DOHH2 (cell line): ENCODE measurements around the gene TGM3.

Source experiments
- H3F3A ChIP-seq: fragments of 200-600 bp; sonication (generic), shearing (Covaris generic); 2 replicates; pipeline ENCODE4 v1.6.0; 2016; ENCODE audit warnings: antibody characterized with exemption, mild to moderate bottlenecking; ENCODE audit not compliant: control insufficient read depth, insufficient read depth
- H3K27ac ChIP-seq: fragments of 200-600 bp; sonication (generic); 2 replicates; pipeline ENCODE4 v1.5.1; 2014; ENCODE audit warnings: low read depth, mild to moderate bottlenecking, low read length, moderate library complexity
- H3K27me3 ChIP-seq: fragments of 200-600 bp; sonication (generic); 2 replicates; pipeline ENCODE4 v1.6.1; 2014; ENCODE audit warnings: mild to moderate bottlenecking, low read length, mixed read lengths; ENCODE audit not compliant: control insufficient read depth
- H3K36me3 ChIP-seq: fragments of 200-600 bp; sonication (generic); 2 replicates; pipeline ENCODE4 v1.6.1; 2014; ENCODE audit warnings: mild to moderate bottlenecking, low read length, moderate library complexity, mixed read lengths; ENCODE audit not compliant: control insufficient read depth
- H3K4me1 ChIP-seq: fragments of 200-600 bp; sonication (generic); 2 replicates; pipeline ENCODE4 v1.6.1; 2014; ENCODE audit warnings: mild to moderate bottlenecking, low read length, mixed read lengths; ENCODE audit not compliant: control insufficient read depth
- H3K4me2 ChIP-seq: fragments of 200-600 bp; sonication (generic); 2 replicates; pipeline ENCODE4 v1.6.0; 2014; ENCODE audit warnings: mild to moderate bottlenecking, low read length, moderate library complexity
- H3K4me3 ChIP-seq: fragments of 200-600 bp; sonication (generic); 2 replicates; pipeline ENCODE4 v1.5.1; 2014; ENCODE audit warnings: mild to moderate bottlenecking, low read length, mixed read lengths
- H3K79me2 ChIP-seq: fragments of 200-600 bp; sonication (generic); 2 replicates; pipeline ENCODE4 v1.6.1; 2014; ENCODE audit warnings: mild to moderate bottlenecking, low read length, mixed read lengths; ENCODE audit not compliant: control insufficient read depth
- H3K9me2 ChIP-seq: fragments of 200-600 bp; sonication (generic); replicated peaks from 2 replicates; pipeline ENCODE4 v1.6.1; 2014; ENCODE audit warnings: mild to moderate bottlenecking, low read length, mixed read lengths; ENCODE audit not compliant: control insufficient read depth
- H3K9me3 ChIP-seq: fragments of 200-600 bp; sonication (generic); 2 replicates; pipeline ENCODE4 v1.6.1; 2014; ENCODE audit warnings: antibody characterized with exemption, low read length, mixed read lengths; ENCODE audit not compliant: control insufficient read depth, insufficient read depth
- H4K20me1 ChIP-seq: fragments of 200-600 bp; sonication (generic); 2 replicates; pipeline ENCODE4 v1.6.0; 2014; ENCODE audit warnings: low read depth, mild to moderate bottlenecking, antibody characterized with exemption, low read length, moderate library complexity; ENCODE audit not compliant: control insufficient read depth, insufficient read depth
- CTCF ChIP-seq: fragments of 200-600 bp; sonication (generic); IDR thresholded peaks from one replicate; pipeline ENCODE4 v1.5.1; 2014; ENCODE audit warnings: antibody characterized with exemption, mild to moderate bottlenecking, low read depth, low read length; ENCODE audit not compliant: poor library complexity, severe bottlenecking
- EZH2phosphoT487 ChIP-seq: fragments of 200-600 bp; sonication (generic); IDR thresholded peaks from 2 replicates; pipeline ENCODE4 v1.6.1; 2017; ENCODE audit warnings: borderline replicate concordance, mild to moderate bottlenecking, antibody characterized with exemption, low read length, moderate library complexity, mixed read lengths

Gene TGM3

GRCh38 chr20:2342243-2342642, 46.4 kb downstream of the TGM3 start:
- Histone ChIP-seq H3K9me2 (no peaks in the 10 kb centered on the region), H3K27me3 (peaks cover 7% of the 10 kb centered on the region; the same call in 1 of the 2 replicates), H3K4me2 (no peak overlapping the region), H3K36me3 (no peaks in the 10 kb centered on the region), H3K4me1 (no peaks in the 10 kb centered on the region), H3F3A (no peaks in the 10 kb centered on the region), H4K20me1 (no peaks in the 10 kb centered on the region), H3K79me2 (no peaks in the 10 kb centered on the region), H3K9me3 (peaks cover under 1% of the 10 kb centered on the region), H3K27ac (no peak overlapping the region), H3K4me3 (no peak overlapping the region)
- TF ChIP-seq EZH2phosphoT487 = no peak
- no peak for TF ChIP-seq CTCF

GRCh38 chr20:2346188-2346587, 50.4 kb downstream of the TGM3 start:
- Histone ChIP-seq H4K20me1 (no peaks in the 10 kb centered on the region), H3K4me2 (no peak overlapping the region), H3K27me3 (no peaks in the 10 kb centered on the region), H3F3A (no peaks in the 10 kb centered on the region), H3K27ac (no peak overlapping the region), H3K4me3 (no peak overlapping the region), H3K9me2 (no peaks in the 10 kb centered on the region), H3K4me1 (no peaks in the 10 kb centered on the region), H3K9me3 (peaks cover 5% of the 10 kb centered on the region), H3K79me2 (no peaks in the 10 kb centered on the region), H3K36me3 (no peaks in the 10 kb centered on the region)
- no peak for TF ChIP-seq CTCF
- no peak for TF ChIP-seq EZH2phosphoT487

GRCh38 chr20:2348336-2348735, 52.5 kb downstream of the TGM3 start:
- Histone ChIP-seq H3K4me1 (peaks cover 9% of the 10 kb centered on the region), H3F3A (no peaks in the 10 kb centered on the region), H3K27me3 (no peaks in the 10 kb centered on the region), H3K36me3 (no peaks in the 10 kb centered on the region), H3K9me2 (no peaks in the 10 kb centered on the region), H3K4me2 (no peak overlapping the region), H3K79me2 (no peaks in the 10 kb centered on the region), H3K9me3 (peaks cover 5% of the 10 kb centered on the region), H3K4me3 (no peak overlapping the region), H4K20me1 (no peaks in the 10 kb centered on the region), H3K27ac (no peak overlapping the region)
- TF ChIP-seq EZH2phosphoT487 (no peak), CTCF (no peak)

GRCh38 chr20:2349801-2350200, 54.0 kb downstream of the TGM3 start:
- Histone ChIP-seq H3K36me3 (no peaks in the 10 kb centered on the region), H3K27me3 (no peaks in the 10 kb centered on the region), H3K9me2 (no peaks in the 10 kb centered on the region), H4K20me1 (no peaks in the 10 kb centered on the region), H3K4me2 (no peak overlapping the region), H3K9me3 (peaks cover 5% of the 10 kb centered on the region; the same call in 1 of the 2 replicates), H3K4me3 (no peak overlapping the region), H3K79me2 (no peaks in the 10 kb centered on the region), H3K27ac (no peak overlapping the region), H3F3A (no peaks in the 10 kb centered on the region), H3K4me1 (peaks cover 10% of the 10 kb centered on the region)
- no peak for TF ChIP-seq CTCF
- no peak for TF ChIP-seq EZH2phosphoT487
